Activated naive CD8-positive, alpha-beta T cell treated with anti-CD3 and anti-CD28 coated beads, Interleukin-2, amount 50 U/mL, for 16 hours (primary cell): ENCODE measurements around the gene TRAK1.

Source experiments
- DNase-seq: peaks from one replicate; pipeline ENCODE4 v3.0.0-alpha.2; 2020; ENCODE audit warnings: low read depth, low spot score

The TRAK1 gene

GRCh38 chr3:42274266-42274665, 183.1 kb downstream of the TRAK1 start:
- DNase-seq, result no peak

- DNase-seq, result no peak
Measured at GRCh38 chr3:42275217-42275616, 184.1 kb downstream of the TRAK1 start.
